Neural progenitor cell (in vitro differentiated cells): ENCODE results near the gene SMIM41. TPM values are rescaled to one million over a fixed set of nuclear protein-coding genes. Genes with fewer than 3 reads are reported as not detected.

ENCODE experiments used
- DNase-seq: peaks from one replicate; pipeline ENCODE4 v3.0.0-alpha.2; 2016; ENCODE audit warnings: low spot score
- H2AFZ ChIP-seq: fragments of 200-600 bp; sonication (generic); replicated peaks from 2 replicates; pipeline ENCODE4 v1.6.1; 2016; ENCODE audit warnings: antibody characterized with exemption
- H3F3A ChIP-seq: fragments of 200-600 bp; sonication (generic); 2 replicates; pipeline ENCODE4 v1.6.1; 2016; ENCODE audit warnings: antibody characterized with exemption, low read depth
- H3K27ac ChIP-seq: fragments of 200-600 bp; sonication (generic); 2 replicates; pipeline ENCODE4 v1.5.1; 2016; ENCODE audit warnings: mild to moderate bottlenecking
- H3K27me3 ChIP-seq: fragments of 200-600 bp; sonication (generic); 2 replicates; pipeline ENCODE4 v1.6.1; 2016; ENCODE audit warnings: mild to moderate bottlenecking, moderate library complexity
- H3K36me3 ChIP-seq: fragments of 200-600 bp; sonication (generic); 2 replicates; pipeline ENCODE4 v1.5.1; 2016
- H3K4me1 ChIP-seq: fragments of 200-600 bp; sonication (generic); 2 replicates; pipeline ENCODE4 v1.6.1; 2016; ENCODE audit warnings: mixed run types
- H3K4me2 ChIP-seq: fragments of 200-600 bp; sonication (generic); 2 replicates; pipeline ENCODE4 v1.6.1; 2016
- H3K4me3 ChIP-seq: fragments of 200-600 bp; sonication (generic); 2 replicates; pipeline ENCODE4 v1.5.1; 2016
- H3K79me2 ChIP-seq: fragments of 200-600 bp; sonication (generic); 2 replicates; pipeline ENCODE4 v1.6.1; 2016; ENCODE audit warnings: low read depth
- H3K9ac ChIP-seq: fragments of 200-600 bp; sonication (generic); 2 replicates; pipeline ENCODE4 v1.6.1; 2016
- H3K9me3 ChIP-seq: fragments of 200-600 bp; sonication (generic); 2 replicates; pipeline ENCODE4 v1.5.1; 2016; ENCODE audit warnings: low read depth
- H4K20me1 ChIP-seq: fragments of 200-600 bp; sonication (generic); 2 replicates; pipeline ENCODE4 v1.6.1; 2016; ENCODE audit warnings: low read depth
- H3K27ac Mint-ChIP-seq: 3 replicates; pipeline ENCODE4 v1.8.0; 2021; ENCODE audit warnings: mixed read lengths
- H3K27me3 Mint-ChIP-seq: 2 replicates; pipeline ENCODE4 v1.8.0; 2022; ENCODE audit warnings: low read depth, mild to moderate bottlenecking, inconsistent platforms, moderate library complexity, mixed read lengths; ENCODE audit not compliant: insufficient read depth
- H3K36me3 Mint-ChIP-seq: 3 replicates; pipeline ENCODE4 v1.8.0; 2021; ENCODE audit warnings: mixed read lengths
- H3K4me1 Mint-ChIP-seq: 3 replicates; pipeline ENCODE4 v1.8.0; 2021; ENCODE audit warnings: mixed read lengths
- H3K4me3 Mint-ChIP-seq: 3 replicates; pipeline ENCODE4 v1.8.0; 2021; ENCODE audit warnings: mild to moderate bottlenecking, moderate library complexity, mixed read lengths
- H3K9me3 Mint-ChIP-seq: 3 replicates; pipeline ENCODE4 v1.8.0; 2020; ENCODE audit warnings: mixed read lengths
- EZH2 ChIP-seq: fragments of 200-600 bp; sonication (generic); IDR thresholded peaks from 2 replicates; pipeline ENCODE4 v1.6.1; 2017; ENCODE audit warnings: antibody characterized with exemption, mild to moderate bottlenecking, moderate library complexity
- EZH2phosphoT487 ChIP-seq: fragments of 200-600 bp; sonication (generic); IDR thresholded peaks from 2 replicates; pipeline ENCODE4 v1.6.1; 2017; ENCODE audit warnings: antibody characterized with exemption
- total RNA-seq: library from RNA; depleted of rRNA; stranded (reverse); fragments of >200 nt; gene quantifications from 2 replicates; pipeline ENCODE4 v1.2.3, GENCODE V29; 2015; ENCODE audit warnings: low replicate concordance
- TF ChIP-seq, protein P1 (sequence below): fragments of 200-600 bp; sonication (generic); IDR thresholded peaks from 2 replicates; pipeline ENCODE4 v1.5.1; 2017; ENCODE audit warnings: antibody characterized with exemption, mild to moderate bottlenecking

The SMIM41 gene
- total RNA-seq, 1 donor from 2014 or later: not detected

GRCh38 chr12:52152905-52153317 is 73.4 kb downstream of the SMIM41 start:
- Mint-ChIP-seq H3K9me3 (no peaks in the 10 kb centered on the region), H3K27me3 (peaks cover 13% of the 10 kb centered on the region), H3K27ac (no peak overlapping the region), H3K4me3 (no peak overlapping the region), H3K36me3 (no peaks in the 10 kb centered on the region), H3K4me1 (peaks cover 16% of the 10 kb centered on the region)
- no peak overlapping the region for H3K9ac ChIP-seq
- no peaks in the 10 kb centered on the region for H3K79me2 ChIP-seq
- H3K4me1 ChIP-seq: no peaks in the 10 kb centered on the region
- H3K4me2 ChIP-seq: no peak overlapping the region
- no peak for DNase-seq
- no peaks in the 10 kb centered on the region for H3K9me3 ChIP-seq
- H3K4me3 ChIP-seq: no peak overlapping the region
- H3F3A ChIP-seq: no peaks in the 10 kb centered on the region
- H2AFZ ChIP-seq: peak overlapping the region; percentile 96
- H3K27ac ChIP-seq: no peak overlapping the region
- H3K36me3 ChIP-seq: no peaks in the 10 kb centered on the region
- H3K27me3 ChIP-seq: peaks cover 9% of the 10 kb centered on the region
- H4K20me1 ChIP-seq: no peaks in the 10 kb centered on the region
- no peak for TF ChIP-seq EZH2phosphoT487
- TF ChIP-seq EZH2: no peak
- TF ChIP-seq, protein P1, sequence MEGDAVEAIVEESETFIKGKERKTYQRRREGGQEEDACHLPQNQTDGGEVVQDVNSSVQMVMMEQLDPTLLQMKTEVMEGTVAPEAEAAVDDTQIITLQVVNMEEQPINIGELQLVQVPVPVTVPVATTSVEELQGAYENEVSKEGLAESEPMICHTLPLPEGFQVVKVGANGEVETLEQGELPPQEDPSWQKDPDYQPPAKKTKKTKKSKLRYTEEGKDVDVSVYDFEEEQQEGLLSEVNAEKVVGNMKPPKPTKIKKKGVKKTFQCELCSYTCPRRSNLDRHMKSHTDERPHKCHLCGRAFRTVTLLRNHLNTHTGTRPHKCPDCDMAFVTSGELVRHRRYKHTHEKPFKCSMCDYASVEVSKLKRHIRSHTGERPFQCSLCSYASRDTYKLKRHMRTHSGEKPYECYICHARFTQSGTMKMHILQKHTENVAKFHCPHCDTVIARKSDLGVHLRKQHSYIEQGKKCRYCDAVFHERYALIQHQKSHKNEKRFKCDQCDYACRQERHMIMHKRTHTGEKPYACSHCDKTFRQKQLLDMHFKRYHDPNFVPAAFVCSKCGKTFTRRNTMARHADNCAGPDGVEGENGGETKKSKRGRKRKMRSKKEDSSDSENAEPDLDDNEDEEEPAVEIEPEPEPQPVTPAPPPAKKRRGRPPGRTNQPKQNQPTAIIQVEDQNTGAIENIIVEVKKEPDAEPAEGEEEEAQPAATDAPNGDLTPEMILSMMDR: no peak

DNA sequence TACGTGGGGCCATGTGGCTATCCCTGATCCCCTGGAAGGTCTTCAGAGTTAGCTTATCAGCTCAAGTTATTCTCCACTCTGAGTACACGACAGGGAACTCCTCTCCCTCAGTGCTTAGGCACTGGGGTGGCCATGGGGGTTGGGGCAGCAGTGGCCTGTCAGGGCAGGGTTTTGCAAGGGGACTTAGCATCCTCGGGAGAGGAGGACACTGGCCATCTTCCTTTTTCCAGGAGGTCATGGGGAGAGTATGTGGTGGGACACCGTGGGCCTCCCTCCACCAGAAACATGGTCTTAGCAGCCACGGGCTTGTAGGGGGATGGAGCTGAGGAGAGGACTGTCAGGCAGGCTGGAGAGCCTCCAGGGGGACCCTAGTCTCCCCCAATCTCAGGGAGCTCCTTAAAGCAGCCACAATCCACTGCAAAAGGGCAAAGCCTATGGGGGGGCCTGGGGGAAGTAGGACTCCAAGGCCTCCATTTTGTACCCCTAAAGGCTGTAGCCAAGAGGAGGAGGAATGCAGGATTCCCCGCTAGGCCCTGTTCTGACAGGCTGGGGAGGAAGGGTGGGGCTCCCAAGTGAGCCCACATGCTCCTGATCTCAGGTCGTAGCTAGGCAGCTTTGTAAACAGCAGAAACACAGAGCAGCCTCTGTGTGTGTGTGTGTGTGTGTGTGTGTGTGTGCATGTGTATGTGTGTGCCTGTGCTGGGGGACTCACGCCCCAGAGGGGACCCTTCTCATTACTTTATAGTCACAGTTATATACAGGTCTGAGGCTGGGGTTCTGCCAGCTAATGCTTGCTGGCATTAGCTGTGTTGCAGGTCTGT is 75.8 kb downstream of the SMIM41 start:
- no peaks in the 10 kb centered on the region for H3K9me3 Mint-ChIP-seq

DNA sequence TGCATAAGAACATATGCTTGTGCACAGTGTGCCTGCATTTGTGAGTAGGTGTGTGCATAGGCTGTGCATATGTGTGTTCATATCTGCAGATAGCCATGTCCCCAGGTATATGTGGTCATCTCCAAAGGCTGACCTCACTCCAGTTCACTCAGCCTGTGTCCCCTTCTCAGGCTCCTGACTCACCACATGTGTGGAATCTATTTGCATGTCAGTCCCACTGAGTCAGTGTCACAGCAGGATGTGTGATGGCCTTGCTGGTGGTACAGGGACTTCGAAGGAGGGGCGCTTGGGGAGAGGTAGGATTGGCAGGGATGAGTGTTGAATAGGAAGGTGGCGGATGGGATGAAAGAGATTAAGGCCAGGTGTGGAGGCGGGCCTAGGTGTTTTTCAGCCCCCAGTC is 76.8 kb downstream of the SMIM41 start:
- no peak overlapping the region for H3K4me3 Mint-ChIP-seq
- no peaks in the 10 kb centered on the region for H3K36me3 ChIP-seq
- no peaks in the 10 kb centered on the region for H4K20me1 ChIP-seq
- no peak overlapping the region for H3K4me3 ChIP-seq
- no peak overlapping the region for H3K4me2 ChIP-seq
- H3K27ac Mint-ChIP-seq: no peak overlapping the region
- H3K4me1 ChIP-seq: no peaks in the 10 kb centered on the region
- H3K27ac ChIP-seq: no peak overlapping the region
- TF ChIP-seq EZH2 (no peak), EZH2phosphoT487 (no peak)
- TF ChIP-seq, protein P1: no peak
- H3K4me1 Mint-ChIP-seq: peaks cover 9% of the 10 kb centered on the region
- peaks cover 8% of the 10 kb centered on the region for H3K27me3 Mint-ChIP-seq
- H3K79me2 ChIP-seq: no peaks in the 10 kb centered on the region
- H3F3A ChIP-seq: no peaks in the 10 kb centered on the region
- no peaks in the 10 kb centered on the region for H3K9me3 ChIP-seq
- H2AFZ ChIP-seq: no peak overlapping the region
- peaks cover 9% of the 10 kb centered on the region for H3K27me3 ChIP-seq
- no peaks in the 10 kb centered on the region for H3K9me3 Mint-ChIP-seq
- DNase-seq: no peak
- no peak overlapping the region for H3K9ac ChIP-seq
- no peaks in the 10 kb centered on the region for H3K36me3 Mint-ChIP-seq

More for the DNA sequence above, 75.8 kb downstream of the SMIM41 start:
- Histone ChIP-seq H3K9me3 (no peaks in the 10 kb centered on the region), H3K36me3 (no peaks in the 10 kb centered on the region), H3K4me1 (no peaks in the 10 kb centered on the region), H2AFZ (no peak overlapping the region), H3K27me3 (peaks cover 9% of the 10 kb centered on the region), H3F3A (no peaks in the 10 kb centered on the region), H4K20me1 (no peaks in the 10 kb centered on the region), H3K9ac (no peak overlapping the region), H3K27ac (no peak overlapping the region), H3K4me3 (no peak overlapping the region), H3K4me2 (no peak overlapping the region), H3K79me2 (no peaks in the 10 kb centered on the region)
- Mint-ChIP-seq H3K36me3 (no peaks in the 10 kb centered on the region), H3K4me3 (no peak overlapping the region), H3K4me1 (peaks cover 9% of the 10 kb centered on the region), H3K27ac (peak overlapping the region; percentile 81), H3K27me3 (peaks cover 12% of the 10 kb centered on the region)
- TF ChIP-seq, protein P1: no peak
- TF ChIP-seq EZH2phosphoT487: no peak
- no peak for TF ChIP-seq EZH2
- DNase-seq: no peak
